Liver (tissue), 10 donors: ENCODE measurements around the gene GIPC1. TPM values are rescaled to one million over a fixed set of nuclear protein-coding genes. Genes with fewer than 3 reads are reported as not detected.

Source experiments
- DNase-seq: peaks from one replicate; pipeline ENCODE4 v3.0.0-alpha.2; 2017; ENCODE audit warnings: low spot score
- H3K27ac ChIP-seq, 2 donors: one replicate each; pipeline ENCODE4 v1.7.0; 2013; ENCODE audit warnings: inconsistent platforms in 2 of 2, low read length in 2 of 2, control low read depth in 1 of 2, low read depth in 1 of 2, mild to moderate bottlenecking in 1 of 2
- H3K27me3 ChIP-seq, 4 donors: one replicate each; pipeline versions ENCODE4 v1.6.1 to v1.7.0; 2013; ENCODE audit warnings: low read length in 3 of 4, inconsistent platforms in 1 of 4, mild to moderate bottlenecking in 1 of 4, moderate library complexity in 1 of 4; ENCODE audit not compliant: control insufficient read depth in 4 of 4, insufficient read depth in 4 of 4
- H3K36me3 ChIP-seq, 4 donors: one replicate each; pipeline versions ENCODE4 v1.6.1 to v1.7.0; 2013; ENCODE audit warnings: low read length in 3 of 4, mild to moderate bottlenecking in 3 of 4, low read depth in 1 of 4, moderate library complexity in 1 of 4; ENCODE audit not compliant: control insufficient read depth in 4 of 4, insufficient read depth in 3 of 4
- H3K4me1 ChIP-seq, 4 donors: one replicate each; pipeline versions ENCODE4 v1.6.1 to v1.7.0; 2013; ENCODE audit warnings: low read length in 3 of 4, mild to moderate bottlenecking in 3 of 4, moderate library complexity in 1 of 4; ENCODE audit not compliant: control insufficient read depth in 4 of 4, insufficient read depth in 4 of 4
- H3K4me3 ChIP-seq, 3 donors: one replicate each; pipeline versions ENCODE4 v1.6.1 to v1.7.0; 2013; ENCODE audit warnings: low read length in 3 of 3, control low read depth in 1 of 3, low read depth in 1 of 3, mild to moderate bottlenecking in 1 of 3
- H3K9ac ChIP-seq, 2 donors: one replicate each; pipeline ENCODE4 v1.7.0; 2013; ENCODE audit warnings: low read length in 2 of 2, mild to moderate bottlenecking in 2 of 2, moderate library complexity in 2 of 2, control low read depth in 1 of 2, low read depth in 1 of 2
- H3K9me3 ChIP-seq, 4 donors: one replicate each; pipeline versions ENCODE4 v1.6.1 to v1.7.0; 2013; ENCODE audit warnings: low read length in 3 of 4; ENCODE audit not compliant: control insufficient read depth in 4 of 4
- ATF3 ChIP-seq: IDR thresholded peaks from 2 replicates; pipeline ENCODE4 v1.6.1; 2016; ENCODE audit warnings: antibody characterized with exemption
- CTCF ChIP-seq: fragments of 150-350 bp; IDR thresholded peaks from 2 replicates; pipeline ENCODE4 v1.5.1; 2017; ENCODE audit warnings: improper control_type of control experiment, low read depth, low read length; ENCODE audit not compliant: missing input control
- EGR1 ChIP-seq, 2 donors: IDR thresholded peaks; 2 replicates each; pipeline ENCODE4 v1.6.1; 2016 to 2018; ENCODE audit warnings: antibody characterized with exemption in 2 of 2, low read depth in 2 of 2
- FOXA2 ChIP-seq: IDR thresholded peaks from 2 replicates; pipeline ENCODE4 v1.6.1; 2016; ENCODE audit warnings: antibody characterized with exemption
- GABPA ChIP-seq, 2 donors: IDR thresholded peaks in 1 of 2; conservative IDR thresholded peaks in 1 of 2; 2 replicates each; pipeline ENCODE4 v1.6.1; 2016; ENCODE audit warnings: antibody characterized with exemption in 2 of 2, mild to moderate bottlenecking in 1 of 2, moderate library complexity in 1 of 2
- HNF4A ChIP-seq, 2 donors: conservative IDR thresholded peaks; 2 replicates each; pipeline ENCODE4 v1.6.1; 2016; ENCODE audit warnings: antibody characterized with exemption in 2 of 2, mild to moderate bottlenecking in 2 of 2
- JUND ChIP-seq, 2 donors: IDR thresholded peaks; 2 replicates each; pipeline ENCODE4 v1.6.1; 2016; ENCODE audit warnings: antibody characterized with exemption in 2 of 2
- MAX ChIP-seq: IDR thresholded peaks from 2 replicates; pipeline ENCODE4 v1.6.1; 2016; ENCODE audit warnings: antibody characterized with exemption
- NR2F2 ChIP-seq: IDR thresholded peaks from 2 replicates; pipeline ENCODE4 v1.6.1; 2016; ENCODE audit warnings: antibody characterized with exemption
- RAD21 ChIP-seq, 2 donors: IDR thresholded peaks; 2 replicates each; pipeline ENCODE4 v1.6.1; 2016; ENCODE audit warnings: antibody characterized with exemption in 2 of 2, mild to moderate bottlenecking in 2 of 2
- RXRA ChIP-seq, 2 donors: IDR thresholded peaks; 2 replicates each; pipeline ENCODE4 v1.6.1; 2017 to 2018; ENCODE audit warnings: antibody characterized with exemption in 2 of 2, mild to moderate bottlenecking in 1 of 2
- SP1 ChIP-seq: IDR thresholded peaks from 2 replicates; pipeline ENCODE4 v1.6.1; 2018; ENCODE audit warnings: antibody characterized with exemption, mild to moderate bottlenecking
- TAF1 ChIP-seq: conservative IDR thresholded peaks from 2 replicates; pipeline ENCODE4 v1.6.1; 2016; ENCODE audit warnings: antibody characterized with exemption, mild to moderate bottlenecking
- YY1 ChIP-seq: IDR thresholded peaks from 2 replicates; pipeline ENCODE4 v1.6.1; 2016; ENCODE audit warnings: antibody characterized with exemption, mild to moderate bottlenecking
- ZBTB33 ChIP-seq: IDR thresholded peaks from 2 replicates; pipeline ENCODE4 v1.6.1; 2016; ENCODE audit warnings: antibody characterized with exemption
- WGBS: extraction: QIAGEN DNeasy Blood & Tissue Kit; methylation state at CpG from one replicate; pipeline ENCODE4 v1.1.7; 2013; 5-methylcytosine and 5-hydroxymethylcytosine counted together
- polyA plus RNA-seq, 2 donors: library from polyadenylated mRNA; stranded (reverse) in 1 of 2; unstranded in 1 of 2; fragments of 200-250 nt in 1 of 2; fragments of >200 nt in 1 of 2; fragmentation: Nextera tagmentation in 1 of 2; extraction: Ambion mirVana in 1 of 2; gene quantifications; one replicate each; pipeline versions ENCODE4 v1.2.1 to v1.2.3, GENCODE V29; 2013 to 2015
- small RNA-seq: library from RNA; depleted of rRNA; stranded (forward); fragments of <200 nt; gene quantifications from one replicate; pipeline ENCODE3, GENCODE V24; 2014
- total RNA-seq, 2 donors: library from RNA; depleted of rRNA; stranded (reverse); fragments of >200 nt; gene quantifications; one replicate each; pipeline ENCODE4 v1.2.3, GENCODE V29; 2014
- donor health status: healthy.
- donor health status: healthy.
- donor health status: healthy.
- donor health status: healthy.
- donor health status: healthy.

The GIPC1 gene
- total and polyA plus RNA-seq, 4 donors, result 18.4 to 34.5 (median 25.5) TPM

- 78% methylated on average over 3 of the region's 3 CpGs for WGBS
- TF ChIP-seq RAD21 (IDR thresholded peaks at IDR 0.05) (no peak), HNF4A (conservative IDR thresholded peaks at IDR 0.05) (no peak), NR2F2 (no peak), JUND (IDR thresholded peaks at IDR 0.05) (no peak), ATF3 (no peak), EGR1 (IDR thresholded peaks at IDR 0.05; ENCODE audit: low read depth in 2 of 2) (no peak), FOXA2 (no peak), GABPA (IDR thresholded peaks at IDR 0.05 in 1 of 2, conservative IDR thresholded peaks at IDR 0.05 in 1 of 2) (no peak), SP1 (no peak), CTCF (no peak), TAF1 (no peak), YY1 (no peak), ZBTB33 (no peak), RXRA (IDR thresholded peaks at IDR 0.05) (no peak)
- Histone ChIP-seq H3K27ac (no peak overlapping the region), H3K36me3 (no peaks in the 10 kb centered on the region), H3K9me3 (no peaks in the 10 kb centered on the region), H3K4me3 (no peak overlapping the region), H3K4me1 (peaks cover 6 to 29% (median 14%) of the 10 kb centered on the region in 4 donors), H3K27me3 (no peaks in the 10 kb centered on the region), H3K9ac (no peak overlapping the region)
- DNase-seq, result no peak
Observed at GRCh38 chr19:14430712-14431111, 65.2 kb downstream of the GIPC1 start.

- no peaks in the 10 kb centered on the region for H3K36me3 ChIP-seq
- no peak for DNase-seq
- H3K9me3 ChIP-seq, result no peaks in the 10 kb centered on the region
- WGBS, result 67% methylated on average over 4 of the region's 4 CpGs
- peaks cover 2 to 13% (median 8%) of the 10 kb centered on the region in 4 donors for H3K4me1 ChIP-seq
- no peaks in the 10 kb centered on the region for H3K27me3 ChIP-seq
- no peak overlapping the region for H3K4me3 ChIP-seq
- H3K9ac ChIP-seq, result no peak overlapping the region
- no peak for TF ChIP-seq FOXA2
- TF ChIP-seq ZBTB33, result no peak
- no peak for TF ChIP-seq NR2F2
- no peak for TF ChIP-seq RAD21 (IDR thresholded peaks at IDR 0.05)
- TF ChIP-seq HNF4A (conservative IDR thresholded peaks at IDR 0.05), result no peak
- TF ChIP-seq MAX, result no peak
- TF ChIP-seq EGR1 (IDR thresholded peaks at IDR 0.05; ENCODE audit: low read depth in 2 of 2), result no peak
- no peak for TF ChIP-seq YY1
- TF ChIP-seq SP1, result no peak
- H3K27ac ChIP-seq, result no peak overlapping the region
Observed at GRCh38 chr19:14428882-14429416, 67.0 kb downstream of the GIPC1 start.

Small RNA genes lying within 50 kb of the gene (small RNA-seq; reads per million reads assigned to genes)
- not detected for gene SNRPGP15

Other genes with a start within 250 kb of the GIPC1 start
- 10 to 100 TPM; 11.3 to 20.4 TPM for gene ADGRE5, start 114.7 kb downstream of the GIPC1 start, total RNA-seq
- 10 to 100 TPM in 1 of 2 donors, 1 to 10 TPM in 1; 7.0 to 17.0 TPM for gene ADGRE5, start 114.7 kb downstream of the GIPC1 start, polyA plus RNA-seq
- gene DDX39A, start 76.8 kb downstream of the GIPC1 start, total RNA-seq, result 10 to 100 TPM; 34.6 to 54.7 TPM
- gene DDX39A, start 76.8 kb downstream of the GIPC1 start, polyA plus RNA-seq, result 10 to 100 TPM; 24.9 to 36.1 TPM
- 10 to 100 TPM; 24.8 to 41.6 TPM for gene PKN1, start 62.8 kb downstream of the GIPC1 start, total RNA-seq
- gene PKN1, start 62.8 kb downstream of the GIPC1 start, polyA plus RNA-seq, result 10 to 100 TPM; 13.7 to 19.8 TPM
- gene PTGER1, start 20.8 kb downstream of the GIPC1 start, total RNA-seq, result under 1 TPM in 1 of 2 donors, not detected in 1; 0.42 TPM
- gene PTGER1, start 20.8 kb downstream of the GIPC1 start, polyA plus RNA-seq, result under 1 TPM; 0.15 to 0.22 TPM
- gene DNAJB1, start 22.3 kb upstream of the GIPC1 start, total RNA-seq, result 10 to 100 TPM; 32.5 to 43.0 TPM
- gene DNAJB1, start 22.3 kb upstream of the GIPC1 start, polyA plus RNA-seq, result 10 to 100 TPM; 29.4 to 36.5 TPM
- gene TECR, start 33.5 kb upstream of the GIPC1 start, total RNA-seq, result 10 to 100 TPM; 26.4 to 35.3 TPM
- gene TECR, start 33.5 kb upstream of the GIPC1 start, polyA plus RNA-seq, result 100 to 1,000 TPM in 1 of 2 donors, 10 to 100 TPM in 1; 86.3 to 157 TPM
- gene NDUFB7, start 75.9 kb upstream of the GIPC1 start, total RNA-seq, result 100 to 1,000 TPM; 110 to 222 TPM
- gene NDUFB7, start 75.9 kb upstream of the GIPC1 start, polyA plus RNA-seq, result 100 to 1,000 TPM; 282 to 293 TPM
- gene CLEC17A, start 87.0 kb upstream of the GIPC1 start, total RNA-seq, result under 1 TPM in 1 of 2 donors, not detected in 1; 0.28 TPM
- under 1 TPM in 1 of 2 donors, not detected in 1; 0.22 TPM for gene CLEC17A, start 87.0 kb upstream of the GIPC1 start, polyA plus RNA-seq
- under 1 TPM; 0.28 to 0.67 TPM for gene ADGRE3, start 178.7 kb upstream of the GIPC1 start, total RNA-seq
- under 1 TPM; 0.15 to 0.17 TPM for gene ADGRE3, start 178.7 kb upstream of the GIPC1 start, polyA plus RNA-seq
- gene ZNF333, start 193.9 kb upstream of the GIPC1 start, total RNA-seq, result 10 to 100 TPM in 1 of 2 donors, 1 to 10 TPM in 1; 5.5 to 11.2 TPM
- 1 to 10 TPM; 1.7 to 1.8 TPM for gene ZNF333, start 193.9 kb upstream of the GIPC1 start, polyA plus RNA-seq